Fibroblast of the conjunctiva (primary cell): ENCODE results near the gene KIAA1614.

Source experiments
- DNase-seq: peaks from one replicate; pipeline ENCODE4 v3.0.0-alpha.2; 2010; ENCODE audit warnings: low read depth

Gene KIAA1614

GRCh38 chr1:180912801-180913565 lies at the start of gene KIAA1614:
Gene KIAA1614 (plus strand): TSS chr1:180912897. CDS start chr1:180913244, 347 bp downstream.
- no peak for DNase-seq

- peak; percentile 40 for DNase-seq
These were observed 49.4 kb upstream of the KIAA1614 start for GRCh38 chr1:180863158-180863775.

- peak; percentile 39 for DNase-seq
These were observed 30.7 kb upstream of the KIAA1614 start for GRCh38 chr1:180881806-180882509.

- DNase-seq, result no peak
These were observed 28.0 kb upstream of the KIAA1614 start for GRCh38 chr1:180884588-180885300.

- no peak for DNase-seq
These were observed 26.4 kb upstream of the KIAA1614 start for GRCh38 chr1:180886338-180886737.

GRCh38 chr1:180887841-180888240 lies 24.9 kb upstream of the KIAA1614 start:
- DNase-seq, result no peak

- DNase-seq, result no peak
These were observed 23.8 kb upstream of the KIAA1614 start for GRCh38 chr1:180888870-180889269.

- no peak for DNase-seq
These were observed 23.4 kb upstream of the KIAA1614 start for GRCh38 chr1:180889325-180889724.

- no peak for DNase-seq
These were observed 20.4 kb upstream of the KIAA1614 start for GRCh38 chr1:180892272-180892671.

- no peak for DNase-seq
These were observed 20.0 kb upstream of the KIAA1614 start for GRCh38 chr1:180892675-180893074.

- no peak for DNase-seq
These were observed 19.1 kb upstream of the KIAA1614 start for GRCh38 chr1:180893614-180894013.

GRCh38 chr1:180896161-180896560 lies 16.5 kb upstream of the KIAA1614 start:
- no peak for DNase-seq

GRCh38 chr1:180898441-180899219 lies 14.1 kb upstream of the KIAA1614 start:
- DNase-seq, result no peak

- no peak for DNase-seq
These were observed 13.4 kb upstream of the KIAA1614 start for GRCh38 chr1:180899262-180899661.

- DNase-seq, result no peak
These were observed 11.4 kb upstream of the KIAA1614 start for GRCh38 chr1:180901076-180901990.

GRCh38 chr1:180902541-180902940 lies 10.2 kb upstream of the KIAA1614 start:
- no peak for DNase-seq

- no peak for DNase-seq
These were observed 6.8 kb upstream of the KIAA1614 start for GRCh38 chr1:180905927-180906326.

- DNase-seq, result no peak
These were observed 6.2 kb upstream of the KIAA1614 start for GRCh38 chr1:180906511-180906910.

GRCh38 chr1:180907313-180908055 lies 5.2 kb upstream of the KIAA1614 start:
- DNase-seq, result no peak
